ENCODE data around the gene NR1I3.
A peak's percentile ranks its signal among the peaks of the same experiment; 100 is the strongest.

Gene NR1I3

GRCh38 chr1:161230762-161231161 is 7.2 kb downstream of the NR1I3 start:
- intact Hi-C loops (cut with DNase I; ENCODE audit: low total_unique reads), result no loop called here

GRCh38 chr1:161229896-161230295 is 8.1 kb downstream of the NR1I3 start:
- no peak overlapping the region for H3K27ac ChIP-seq
- H3K36me3 ChIP-seq, result peaks cover 9 to 31% (median 22%) of the 10 kb centered on the region in 3 donors
- no peak for TF ChIP-seq CTCF (IDR thresholded peaks at IDR 0.05)
- H3K9me3 ChIP-seq, result no peaks in the 10 kb centered on the region
- no peak overlapping the region for H3K4me3 ChIP-seq
- H3K4me1 ChIP-seq, result peaks cover 0 to 22% (median 13%) of the 10 kb centered on the region in 4 donors
- no peak for DNase-seq
- intact Hi-C loops (cut with DNase I; ENCODE audit: low total_unique reads), result loop anchor here (5.0 kb wide), 2 partner anchors 77 to 152 kb away; partner anchors contain the start of gene MPZ
- no peaks in the 10 kb centered on the region for H3K27me3 ChIP-seq

More at GRCh38 chr1:161230762-161231161, 7.2 kb downstream of the NR1I3 start:
- no peak for DNase-seq
- Histone ChIP-seq H3K9me3 (no peaks in the 10 kb centered on the region), H3K27ac (no peak overlapping the region), H3K36me3 (peaks cover 9 to 31% (median 22%) of the 10 kb centered on the region in 3 donors), H3K27me3 (no peaks in the 10 kb centered on the region), H3K4me1 (peaks cover 0 to 18% (median 12%) of the 10 kb centered on the region in 4 donors), H3K4me3 (no peak overlapping the region)
- no peak for TF ChIP-seq CTCF (IDR thresholded peaks at IDR 0.05)

- H3K4me1 ChIP-seq, result peaks cover 0 to 22% (median 13%) of the 10 kb centered on the region in 4 donors
- DNase-seq, result no peak
- intact Hi-C loops (cut with DNase I; ENCODE audit: low total_unique reads), result loop anchor here (5.0 kb wide), 2 partner anchors 79 to 154 kb away; partner anchors contain the start of gene MPZ
- no peak overlapping the region for H3K27ac ChIP-seq
- no peaks in the 10 kb centered on the region for H3K9me3 ChIP-seq
- TF ChIP-seq CTCF (IDR thresholded peaks at IDR 0.05), result no peak
- peaks cover 9 to 31% (median 22%) of the 10 kb centered on the region in 3 donors for H3K36me3 ChIP-seq
- no peaks in the 10 kb centered on the region for H3K27me3 ChIP-seq
- H3K4me3 ChIP-seq, result no peak overlapping the region
Measured at GRCh38 chr1:161228032-161228431, 10.0 kb downstream of the NR1I3 start.

- intact Hi-C loops (cut with DNase I; ENCODE audit: low total_unique reads), result loop anchor here (5.0 kb wide), 2 partner anchors 80 to 155 kb away; partner anchors contain the start of gene MPZ
- Histone ChIP-seq H3K4me3 (peak overlapping the region in 1 of 2 donors; percentile 16), H3K9me3 (no peaks in the 10 kb centered on the region), H3K27ac (peak overlapping the region in 1 of 2 donors; percentile 64), H3K36me3 (peaks cover 9 to 31% (median 22%) of the 10 kb centered on the region in 3 donors), H3K4me1 (peaks cover 0 to 22% (median 13%) of the 10 kb centered on the region in 4 donors), H3K27me3 (no peaks in the 10 kb centered on the region)
- peak; percentile 71 to 88 for DNase-seq
- peak; percentile 80 to 81 for TF ChIP-seq CTCF (IDR thresholded peaks at IDR 0.05)
Measured at GRCh38 chr1:161227196-161227871, 10.7 kb downstream of the NR1I3 start.

- no peak for DNase-seq
- TF ChIP-seq CTCF (IDR thresholded peaks at IDR 0.05), result no peak
- intact Hi-C loops (cut with DNase I; ENCODE audit: low total_unique reads), result loop anchor here (5.0 kb wide), 2 partner anchors 81 to 156 kb away; partner anchors contain the start of gene MPZ
- peaks cover 9 to 31% (median 22%) of the 10 kb centered on the region in 3 donors for H3K36me3 ChIP-seq
- peaks cover 0 to 22% (median 13%) of the 10 kb centered on the region in 4 donors for H3K4me1 ChIP-seq
- peak overlapping the region; percentile 57 to 68 for H3K4me3 ChIP-seq
- H3K27me3 ChIP-seq, result no peaks in the 10 kb centered on the region
- H3K9me3 ChIP-seq, result no peaks in the 10 kb centered on the region
- H3K27ac ChIP-seq, result peak overlapping the region in 1 of 2 donors; percentile 64
Measured at GRCh38 chr1:161226759-161227158, 11.2 kb downstream of the NR1I3 start.

Data from tibial artery (tissue), 4 donors.